ENCODE results near the gene PIK3CB.

DNA sequence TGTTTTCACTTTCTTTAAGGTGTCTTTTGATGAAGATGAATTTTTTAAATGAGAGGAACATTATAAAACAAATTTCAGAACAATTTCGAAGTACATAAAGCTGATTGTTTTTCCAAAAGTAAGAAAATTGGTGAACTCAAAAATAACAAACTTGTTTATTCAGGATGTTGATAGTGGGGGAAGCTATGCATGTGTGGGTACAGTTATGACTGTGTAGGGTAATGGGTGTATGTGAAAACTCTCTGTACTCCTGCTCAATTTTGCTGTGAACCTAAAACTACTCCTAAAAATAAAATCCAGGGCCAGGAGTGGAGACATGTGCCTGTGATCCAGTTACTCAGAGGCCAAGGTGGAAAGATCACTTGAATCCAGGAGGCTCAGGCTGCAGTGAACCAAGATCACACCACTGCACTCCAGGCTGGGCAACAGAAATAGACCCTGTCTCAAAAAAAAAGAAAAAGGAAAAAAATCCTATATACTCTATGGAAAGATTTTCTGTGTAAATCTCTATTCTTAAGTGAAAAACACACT, 37.2 kb downstream of the PIK3CB start:
- TF ChIP-seq MXI1 (IDR thresholded peaks at IDR 0.05; ENCODE audit: low read depth, low read length) (no peak), CREM (IDR thresholded peaks at IDR 0.05; ENCODE audit: low read depth) (no peak), HDAC6 (IDR thresholded peaks at IDR 0.05; ENCODE audit: unreplicated experiment) (no peak), ZNF384 (IDR thresholded peaks at IDR 0.05; ENCODE audit: borderline replicate concordance, low read depth, low read length) (no peak), RFX5 (IDR thresholded peaks at IDR 0.05; ENCODE audit: low read depth, low read length) (no peak), MYC (IDR thresholded peaks at IDR 0.05; ENCODE audit: insufficient read depth, insufficient read length, insufficient replicate concordance, low read length, severe bottlenecking) (no peak)
- TF ChIP-seq, protein P1, sequence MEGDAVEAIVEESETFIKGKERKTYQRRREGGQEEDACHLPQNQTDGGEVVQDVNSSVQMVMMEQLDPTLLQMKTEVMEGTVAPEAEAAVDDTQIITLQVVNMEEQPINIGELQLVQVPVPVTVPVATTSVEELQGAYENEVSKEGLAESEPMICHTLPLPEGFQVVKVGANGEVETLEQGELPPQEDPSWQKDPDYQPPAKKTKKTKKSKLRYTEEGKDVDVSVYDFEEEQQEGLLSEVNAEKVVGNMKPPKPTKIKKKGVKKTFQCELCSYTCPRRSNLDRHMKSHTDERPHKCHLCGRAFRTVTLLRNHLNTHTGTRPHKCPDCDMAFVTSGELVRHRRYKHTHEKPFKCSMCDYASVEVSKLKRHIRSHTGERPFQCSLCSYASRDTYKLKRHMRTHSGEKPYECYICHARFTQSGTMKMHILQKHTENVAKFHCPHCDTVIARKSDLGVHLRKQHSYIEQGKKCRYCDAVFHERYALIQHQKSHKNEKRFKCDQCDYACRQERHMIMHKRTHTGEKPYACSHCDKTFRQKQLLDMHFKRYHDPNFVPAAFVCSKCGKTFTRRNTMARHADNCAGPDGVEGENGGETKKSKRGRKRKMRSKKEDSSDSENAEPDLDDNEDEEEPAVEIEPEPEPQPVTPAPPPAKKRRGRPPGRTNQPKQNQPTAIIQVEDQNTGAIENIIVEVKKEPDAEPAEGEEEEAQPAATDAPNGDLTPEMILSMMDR (IDR thresholded peaks at IDR 0.05 in 2 of 3, conservative IDR thresholded peaks at IDR 0.05 in 1 of 3; ENCODE audit: control insufficient read depth in 2 of 3, extremely low read depth in 1 of 3, insufficient read depth in 1 of 3, low read depth in 3 of 3, low read length in 3 of 3) = no peak
- TF ChIP-seq, protein P2, sequence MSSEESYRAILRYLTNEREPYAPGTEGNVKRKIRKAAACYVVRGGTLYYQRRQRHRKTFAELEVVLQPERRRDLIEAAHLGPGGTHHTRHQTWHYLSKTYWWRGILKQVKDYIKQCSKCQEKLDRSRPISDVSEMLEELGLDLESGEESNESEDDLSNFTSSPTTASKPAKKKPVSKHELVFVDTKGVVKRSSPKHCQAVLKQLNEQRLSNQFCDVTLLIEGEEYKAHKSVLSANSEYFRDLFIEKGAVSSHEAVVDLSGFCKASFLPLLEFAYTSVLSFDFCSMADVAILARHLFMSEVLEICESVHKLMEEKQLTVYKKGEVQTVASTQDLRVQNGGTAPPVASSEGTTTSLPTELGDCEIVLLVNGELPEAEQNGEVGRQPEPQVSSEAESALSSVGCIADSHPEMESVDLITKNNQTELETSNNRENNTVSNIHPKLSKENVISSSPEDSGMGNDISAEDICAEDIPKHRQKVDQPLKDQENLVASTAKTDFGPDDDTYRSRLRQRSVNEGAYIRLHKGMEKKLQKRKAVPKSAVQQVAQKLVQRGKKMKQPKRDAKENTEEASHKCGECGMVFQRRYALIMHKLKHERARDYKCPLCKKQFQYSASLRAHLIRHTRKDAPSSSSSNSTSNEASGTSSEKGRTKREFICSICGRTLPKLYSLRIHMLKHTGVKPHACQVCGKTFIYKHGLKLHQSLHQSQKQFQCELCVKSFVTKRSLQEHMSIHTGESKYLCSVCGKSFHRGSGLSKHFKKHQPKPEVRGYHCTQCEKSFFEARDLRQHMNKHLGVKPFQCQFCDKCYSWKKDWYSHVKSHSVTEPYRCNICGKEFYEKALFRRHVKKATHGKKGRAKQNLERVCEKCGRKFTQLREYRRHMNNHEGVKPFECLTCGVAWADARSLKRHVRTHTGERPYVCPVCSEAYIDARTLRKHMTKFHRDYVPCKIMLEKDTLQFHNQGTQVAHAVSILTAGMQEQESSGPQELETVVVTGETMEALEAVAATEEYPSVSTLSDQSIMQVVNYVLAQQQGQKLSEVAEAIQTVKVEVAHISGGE (CRISPR knock-in tag; IDR thresholded peaks at IDR 0.05) = no peak
- TF ChIP-seq, protein P3, sequence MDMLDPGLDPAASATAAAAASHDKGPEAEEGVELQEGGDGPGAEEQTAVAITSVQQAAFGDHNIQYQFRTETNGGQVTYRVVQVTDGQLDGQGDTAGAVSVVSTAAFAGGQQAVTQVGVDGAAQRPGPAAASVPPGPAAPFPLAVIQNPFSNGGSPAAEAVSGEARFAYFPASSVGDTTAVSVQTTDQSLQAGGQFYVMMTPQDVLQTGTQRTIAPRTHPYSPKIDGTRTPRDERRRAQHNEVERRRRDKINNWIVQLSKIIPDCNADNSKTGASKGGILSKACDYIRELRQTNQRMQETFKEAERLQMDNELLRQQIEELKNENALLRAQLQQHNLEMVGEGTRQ (IDR thresholded peaks at IDR 0.05; ENCODE audit: borderline replicate concordance, low read depth, low read length) = no peak
